ENCODE measurements around the gene KLHL29.

- TF ChIP-seq CTCF (IDR thresholded peaks at IDR 0.05; ENCODE audit: poor library complexity) (no peak), EZH2 (IDR thresholded peaks at IDR 0.05; ENCODE audit: borderline replicate concordance) (no peak)
These were observed 281.4 kb downstream of the KLHL29 start for GRCh38 chr2:23666241-23666979.

Measured in hepatocyte (in vitro differentiated cells).